ENCODE measurements around the gene OPRD1.

The OPRD1 gene

DNA sequence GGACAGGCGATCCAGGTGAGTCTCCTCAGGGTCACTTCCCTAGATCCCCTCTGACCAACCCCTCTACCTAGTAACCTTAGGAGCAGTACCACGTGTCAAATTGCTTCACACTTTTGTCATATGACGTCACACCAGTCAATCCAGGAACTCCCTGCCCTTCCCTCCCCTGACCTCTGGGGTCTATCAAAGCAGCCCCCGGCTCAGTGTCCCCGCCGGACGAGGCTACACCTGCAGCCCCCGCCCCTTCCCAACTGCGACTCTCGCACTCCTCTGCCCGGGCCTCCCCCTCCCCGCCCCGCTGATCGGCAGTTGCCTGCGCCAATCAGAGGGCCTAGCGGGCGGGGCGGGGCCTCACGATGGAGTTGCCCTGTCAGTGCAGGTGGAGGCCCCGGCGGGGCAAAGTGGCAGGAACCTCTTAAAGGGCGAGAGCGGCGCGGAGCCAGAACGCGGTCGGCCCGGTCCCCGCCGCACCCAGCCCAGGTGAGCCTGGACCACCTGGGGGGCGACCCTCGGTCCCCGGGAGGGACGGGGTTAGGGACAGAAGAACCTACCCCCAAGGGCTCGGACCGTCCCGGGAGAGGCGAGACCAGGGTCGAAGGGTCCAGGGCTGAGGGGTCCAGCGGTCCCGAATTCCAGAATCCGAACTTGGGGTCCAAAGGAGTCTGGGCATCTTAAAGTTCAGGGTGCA lies 74.9 kb downstream of the OPRD1 start:
- ATAC-seq = peak; percentile 71 to 75

DNA sequence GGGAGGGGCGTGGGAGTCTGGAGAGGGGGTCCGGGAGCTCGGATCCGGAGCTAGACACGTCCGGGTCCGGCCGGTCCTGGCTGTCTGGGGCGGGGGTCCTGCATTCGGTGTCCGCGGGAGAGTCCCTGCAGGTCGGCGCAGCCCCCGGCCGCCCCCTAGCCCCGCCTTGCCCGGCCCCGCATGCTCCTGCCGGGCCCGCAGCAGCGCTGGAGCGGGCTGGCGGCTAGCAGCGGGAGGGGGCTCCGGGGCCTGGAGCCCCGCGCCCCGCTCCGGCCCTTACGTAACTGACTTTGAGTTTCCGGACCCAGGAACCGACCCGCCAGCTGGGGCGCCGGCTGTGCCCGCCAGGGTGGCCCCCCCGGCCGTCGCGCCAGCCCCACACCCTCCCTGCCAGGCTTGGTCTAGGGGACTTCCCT lies 75.5 kb downstream of the OPRD1 start:
- ATAC-seq = no peak

DNA sequence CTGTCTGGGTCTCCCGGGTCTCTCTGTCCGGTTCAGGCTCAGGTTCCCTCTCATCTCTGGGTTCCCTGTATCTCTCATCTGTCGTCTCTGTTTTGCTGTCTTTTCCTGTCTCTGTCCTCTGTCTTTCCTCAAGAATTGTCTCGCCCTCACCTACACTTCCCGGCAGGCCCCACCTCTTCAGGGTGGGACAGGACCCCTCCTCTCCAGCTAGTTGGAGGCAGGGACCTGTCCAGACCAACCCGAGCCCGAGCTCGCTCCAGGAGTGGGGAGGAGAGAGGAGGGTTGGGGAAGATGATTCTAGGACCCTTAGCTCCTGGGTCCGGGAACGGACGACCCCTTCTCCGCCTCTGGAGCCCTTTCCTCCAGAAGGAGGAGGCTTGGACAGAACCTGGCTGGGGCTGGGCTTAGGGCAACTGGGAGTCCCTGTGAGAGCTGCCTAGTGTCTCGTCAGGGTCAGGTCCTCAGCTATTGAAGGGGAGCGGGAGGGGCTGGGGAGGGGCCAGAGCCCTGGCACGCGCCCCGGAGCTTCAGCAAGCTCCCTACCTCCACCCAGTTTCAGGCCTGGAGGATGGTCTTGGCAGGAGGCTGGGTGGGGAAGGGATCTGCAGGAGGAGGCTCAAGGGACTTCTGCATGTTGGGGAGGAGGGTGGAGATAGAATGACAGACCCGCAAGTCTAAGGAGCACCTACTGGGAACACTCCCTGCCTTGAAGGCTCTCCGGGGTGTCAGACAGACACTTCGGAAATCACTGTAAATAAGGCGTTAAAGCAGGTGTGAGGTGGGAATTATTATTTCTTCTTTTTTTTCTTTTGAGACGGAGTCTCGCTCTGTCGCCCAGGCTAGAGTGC lies 76.1 kb downstream of the OPRD1 start:
- ATAC-seq = no peak

DNA sequence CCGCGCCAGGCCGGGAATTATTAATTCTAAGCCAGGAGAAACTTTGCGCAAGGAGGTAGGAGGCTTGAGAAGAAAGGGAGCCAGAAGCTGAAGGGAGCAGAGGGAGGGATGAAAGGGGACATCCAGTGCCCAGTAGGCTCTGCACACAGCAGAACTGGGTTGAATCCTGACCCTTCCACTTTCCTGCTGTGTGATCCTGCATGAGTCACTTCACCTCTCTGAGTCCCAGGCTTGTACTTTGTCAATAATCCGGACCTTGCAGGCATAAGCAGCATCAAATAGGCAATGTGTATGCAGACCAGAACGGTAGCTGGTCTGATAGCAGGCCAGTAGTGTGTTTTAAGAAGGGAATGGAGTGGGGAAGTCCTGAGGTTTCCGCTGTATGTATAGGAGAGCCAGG lies 76.9 kb downstream of the OPRD1 start:
- no peak for ATAC-seq

DNA sequence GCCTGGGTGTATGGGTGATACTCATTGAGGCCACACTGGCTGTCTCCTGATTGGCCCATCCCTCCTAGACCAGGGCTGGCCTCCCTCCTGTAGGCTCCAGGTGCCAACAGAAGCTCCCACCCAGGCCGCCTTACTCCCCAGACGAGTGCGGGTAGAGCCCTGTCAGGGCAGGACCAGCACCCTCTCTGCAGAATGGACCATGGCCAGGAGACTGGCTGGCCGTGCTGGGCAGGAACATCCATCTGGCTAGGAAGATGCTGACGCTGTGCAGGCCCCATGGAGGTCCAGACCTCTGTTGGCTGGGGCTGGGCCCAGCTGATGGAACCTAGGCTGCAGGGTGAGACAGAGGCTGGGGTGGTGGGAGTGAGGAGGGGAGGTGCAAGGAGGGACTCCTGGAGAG lies 77.4 kb downstream of the OPRD1 start:
- ATAC-seq = no peak

DNA sequence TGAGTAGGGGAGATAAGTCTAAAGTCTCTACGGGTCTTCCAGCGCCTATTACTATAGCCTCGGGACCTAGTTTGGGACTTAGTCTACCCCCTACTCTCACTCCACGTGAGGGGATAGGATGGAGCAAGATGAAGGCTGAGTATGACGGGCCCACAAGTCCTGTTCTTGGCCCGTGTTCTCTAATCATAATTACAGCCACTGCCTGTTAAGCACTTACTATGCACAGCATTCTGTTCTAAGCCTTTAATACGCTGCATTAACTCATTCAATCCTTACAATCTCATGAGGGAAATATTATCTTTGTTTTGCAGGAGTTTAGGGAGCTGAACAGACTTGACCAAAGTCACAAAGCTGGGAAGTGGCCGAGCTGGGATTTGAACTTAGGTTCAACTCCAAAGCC lies 78.5 kb downstream of the OPRD1 start:
- ATAC-seq = no peak

DNA sequence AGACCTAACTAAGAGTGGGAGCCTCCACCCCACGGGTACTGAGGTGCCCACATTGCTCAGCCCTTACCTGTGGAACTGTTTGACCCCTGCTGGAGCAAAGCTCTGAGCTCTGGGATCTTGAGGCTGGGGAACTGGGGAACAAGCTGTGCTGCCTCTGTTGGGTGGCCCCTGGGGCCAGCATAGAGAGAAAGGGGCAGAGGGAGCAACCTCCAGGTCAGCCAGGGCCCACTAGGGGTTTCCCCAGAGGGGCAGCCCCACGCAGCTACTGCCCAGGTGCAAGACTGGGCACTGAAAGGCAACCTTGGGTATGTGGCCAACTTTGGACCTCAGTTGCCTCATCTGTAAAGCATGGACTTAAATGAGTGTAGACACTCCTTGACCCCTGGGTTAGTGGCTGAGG lies 78.9 kb downstream of the OPRD1 start:
- no peak for ATAC-seq

DNA sequence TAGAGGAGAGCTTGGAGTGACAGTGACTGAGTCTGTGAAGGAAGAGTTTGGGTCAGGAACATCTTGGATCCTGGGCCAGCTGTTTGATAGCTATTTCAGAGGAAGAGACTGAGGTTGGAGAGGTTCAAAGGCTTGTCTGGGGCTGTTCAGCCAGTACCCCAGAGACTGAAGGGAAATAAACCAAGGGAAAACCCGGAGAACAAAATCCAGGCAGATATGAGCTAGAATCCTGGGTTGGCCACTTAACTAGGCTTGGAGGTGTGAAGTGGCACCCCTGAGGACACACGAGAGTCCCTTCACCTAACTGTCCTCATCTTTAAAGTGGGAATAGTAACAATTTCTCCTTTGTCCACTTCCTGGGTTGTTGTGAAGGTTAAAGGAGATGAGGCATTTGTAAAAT lies 79.3 kb downstream of the OPRD1 start:
- no peak for ATAC-seq

DNA sequence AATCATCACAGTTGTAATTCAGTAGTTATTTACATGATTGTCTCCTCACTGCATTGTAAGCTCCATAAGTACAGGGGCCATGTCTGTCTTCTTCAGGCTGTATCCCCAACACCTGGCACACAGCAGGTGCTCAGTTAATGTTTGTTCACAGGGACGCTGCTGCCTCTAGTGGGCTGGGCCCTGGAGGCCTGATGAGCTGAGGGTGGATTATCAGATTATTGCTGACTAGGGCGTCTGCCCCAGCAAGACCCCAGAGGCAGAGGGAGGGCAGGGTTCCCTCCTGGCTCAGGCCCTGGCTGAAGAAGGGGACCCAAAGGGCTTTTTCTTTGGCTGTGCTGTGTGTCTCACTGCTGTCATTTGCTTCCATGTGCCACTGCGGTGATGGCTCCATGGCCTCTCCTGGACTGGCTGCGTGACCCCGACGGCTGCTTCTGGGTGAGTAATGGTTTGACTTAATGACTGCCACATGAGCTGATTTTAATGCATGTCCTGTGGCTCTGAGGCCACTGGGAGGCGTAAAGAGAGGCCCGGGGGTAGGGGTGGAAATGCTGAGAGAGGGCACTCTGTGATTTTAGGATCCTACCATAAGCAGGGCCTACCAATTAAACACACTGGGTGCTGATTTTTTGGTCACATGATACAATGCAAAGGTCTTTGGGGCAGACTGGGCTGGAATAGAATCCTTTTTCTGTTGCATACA lies 81.6 kb downstream of the OPRD1 start:
- ATAC-seq = peak in 1 of 2 donors; percentile 41

DNA sequence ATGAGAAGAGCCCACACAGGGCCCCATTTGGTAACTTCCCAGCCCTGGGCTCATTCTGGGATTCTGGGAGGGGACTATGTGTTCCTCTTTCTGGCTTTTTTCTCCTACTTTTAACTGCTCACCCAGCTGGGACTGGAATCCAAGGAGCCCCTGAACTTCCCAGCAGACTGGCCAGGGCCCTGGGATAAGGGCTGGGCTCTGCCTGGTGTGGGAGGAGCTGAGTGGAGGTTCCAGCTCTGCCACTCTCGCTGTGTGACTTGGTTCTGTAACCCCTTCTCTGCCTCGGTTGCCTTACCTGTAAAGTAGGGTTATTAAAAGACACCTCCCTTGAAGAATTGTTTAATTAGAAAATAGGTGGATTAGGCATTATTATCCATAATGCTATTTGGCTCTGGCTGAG lies 82.8 kb downstream of the OPRD1 start:
- ATAC-seq = no peak

DNA sequence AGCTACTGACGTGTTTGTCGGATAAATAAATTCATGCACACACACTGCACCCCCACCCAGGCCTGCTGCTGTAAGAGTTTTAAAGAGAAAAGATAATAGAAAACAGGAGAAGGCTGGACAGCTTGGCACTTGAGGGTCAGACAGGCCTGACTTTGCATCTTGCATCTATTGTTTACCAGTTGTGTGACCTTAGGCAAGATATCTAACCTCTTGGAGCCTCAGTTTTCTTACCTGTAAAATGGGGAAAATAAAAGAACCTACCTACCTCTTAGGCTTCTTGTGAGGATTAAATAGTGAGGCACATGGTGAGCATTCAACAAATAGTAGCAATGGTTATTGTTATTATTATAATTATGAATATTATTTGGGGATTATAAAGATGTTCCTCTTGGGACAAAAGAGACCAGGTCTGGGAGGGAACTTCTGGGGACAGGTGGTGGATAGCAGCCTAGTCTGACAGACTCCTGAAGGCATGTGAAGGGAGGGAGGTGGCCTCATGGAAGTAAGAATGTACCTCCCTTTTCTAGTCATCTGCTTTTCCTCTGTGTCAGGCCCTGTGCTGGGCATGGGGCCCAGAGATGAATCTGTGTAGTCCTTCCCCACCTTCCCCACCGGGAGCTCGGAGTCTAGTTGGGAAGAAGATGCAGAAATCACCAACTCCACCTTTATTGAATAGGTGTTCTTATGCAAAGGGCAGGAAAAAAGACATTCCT lies 84.1 kb downstream of the OPRD1 start:
- no peak for ATAC-seq

DNA sequence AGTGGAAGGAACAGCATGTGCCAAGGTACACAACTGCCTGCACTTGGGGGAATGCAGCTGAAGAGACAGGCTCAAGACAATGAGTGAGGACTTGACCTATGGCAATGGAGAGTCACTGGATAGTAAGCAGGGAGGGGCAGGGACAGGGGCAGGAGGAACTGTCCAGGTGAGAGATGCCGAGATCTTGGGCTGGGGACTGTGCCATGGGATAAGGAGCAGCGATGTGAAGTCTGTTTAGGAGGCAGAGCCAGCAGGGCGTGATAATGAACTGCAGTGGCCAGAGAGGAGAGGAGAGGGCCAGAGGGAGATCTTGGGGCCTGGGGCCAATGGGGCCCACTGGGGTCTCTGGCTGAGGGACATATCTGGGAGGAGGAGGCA lies 84.6 kb downstream of the OPRD1 start:
- ATAC-seq = no peak

DNA sequence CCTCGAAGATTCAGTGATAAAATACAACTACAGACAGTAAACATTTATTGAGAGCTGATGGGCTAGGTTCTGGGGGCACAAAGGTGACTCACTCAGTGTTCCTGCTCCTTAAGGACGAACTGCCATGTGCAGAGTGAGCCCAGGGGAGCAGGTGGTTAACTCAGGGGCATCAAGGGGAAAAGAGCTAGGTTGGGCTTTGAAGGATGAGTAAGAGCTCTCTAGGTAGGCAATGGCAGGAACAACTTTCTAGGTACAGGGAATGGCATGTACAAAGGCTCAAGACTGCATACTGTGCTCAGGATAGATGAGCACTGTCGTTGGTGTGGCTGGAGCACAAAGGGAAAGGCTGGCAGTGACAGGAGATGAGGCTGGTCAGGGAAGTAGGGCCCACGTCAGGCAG lies 85.8 kb downstream of the OPRD1 start:
- ATAC-seq = no peak

DNA sequence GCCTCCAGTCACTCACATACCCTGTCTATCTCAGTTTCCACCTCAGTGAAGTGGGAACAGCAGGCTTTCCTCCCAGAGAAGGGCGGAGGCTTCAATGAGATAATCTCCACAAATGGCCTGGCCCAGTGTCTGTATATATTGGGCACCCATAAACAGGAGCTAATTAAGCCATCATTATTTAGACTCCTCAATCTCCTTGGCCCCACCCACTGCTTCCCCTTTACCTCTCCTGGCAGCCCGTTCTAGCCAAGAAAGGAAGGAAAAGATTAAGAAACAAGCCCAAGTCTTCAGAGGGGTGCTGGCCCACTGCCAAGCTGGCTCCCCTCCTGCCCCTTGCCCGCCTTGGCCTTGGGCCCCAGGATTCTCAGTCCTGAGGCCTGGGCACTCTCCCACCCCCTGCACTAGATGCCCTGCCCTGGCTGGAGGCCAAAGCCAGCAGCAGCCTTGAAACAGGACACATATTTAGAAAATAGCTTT lies 86.5 kb downstream of the OPRD1 start:
- ATAC-seq = no peak

DNA sequence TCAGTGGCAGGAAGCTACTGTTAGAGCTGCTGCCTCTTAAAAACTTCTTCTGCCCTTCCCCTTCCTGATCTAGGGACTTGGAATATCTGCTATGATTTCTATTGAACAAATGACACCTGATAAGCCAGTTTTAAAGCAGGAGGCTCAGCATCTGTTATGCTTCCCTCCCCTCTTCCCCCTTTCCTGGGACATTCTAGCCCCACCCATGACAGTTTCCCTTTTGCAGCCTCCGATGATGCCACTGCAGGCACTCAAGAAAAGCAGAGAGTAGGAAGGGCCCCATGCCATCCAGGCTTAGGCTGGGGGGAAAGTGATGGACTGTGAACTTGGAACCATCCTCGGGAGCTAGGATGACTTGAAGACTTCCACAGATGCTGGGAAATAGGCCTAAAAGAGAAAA lies 87.3 kb downstream of the OPRD1 start:
- ATAC-seq = no peak

DNA sequence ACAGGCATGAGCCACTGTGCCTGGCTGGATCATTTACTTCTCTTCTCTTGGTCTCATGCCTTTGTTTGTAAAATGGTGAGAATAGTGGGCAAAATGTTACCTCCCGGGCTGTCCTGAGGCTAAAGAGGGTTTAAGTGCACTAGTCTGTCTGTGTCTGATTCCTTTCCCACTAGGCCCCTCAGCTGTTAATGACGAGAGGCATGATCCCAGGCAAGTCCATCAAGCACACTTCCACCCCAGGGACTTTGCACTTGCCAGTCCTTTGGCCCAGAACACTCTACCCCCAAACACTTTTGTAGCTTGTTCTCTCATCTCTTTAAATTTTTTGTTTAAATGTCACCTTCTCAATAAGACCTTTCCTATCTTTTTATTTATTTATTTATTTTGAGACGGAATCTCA lies 88.6 kb downstream of the OPRD1 start:
- ATAC-seq = no peak

DNA sequence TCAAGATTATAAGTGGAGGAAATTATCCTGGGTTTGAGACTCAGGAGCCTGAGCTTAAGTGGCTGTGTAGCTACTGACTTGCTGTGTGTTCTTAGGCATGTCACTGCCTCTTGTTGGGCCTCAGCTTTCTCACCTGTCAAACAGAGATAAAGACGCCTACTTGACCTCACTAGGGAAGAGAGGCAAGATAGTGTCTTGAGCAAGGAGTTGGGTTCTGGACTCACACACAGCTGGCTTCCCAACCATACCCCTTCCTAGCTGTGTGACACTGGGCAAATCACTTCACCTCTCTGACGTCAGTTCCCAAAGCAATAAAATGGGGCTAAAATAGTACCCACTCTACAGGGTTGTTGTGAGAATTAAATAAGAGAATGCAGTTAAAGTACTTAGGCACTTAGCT lies 90.8 kb downstream of the OPRD1 start:
- no peak for ATAC-seq

DNA sequence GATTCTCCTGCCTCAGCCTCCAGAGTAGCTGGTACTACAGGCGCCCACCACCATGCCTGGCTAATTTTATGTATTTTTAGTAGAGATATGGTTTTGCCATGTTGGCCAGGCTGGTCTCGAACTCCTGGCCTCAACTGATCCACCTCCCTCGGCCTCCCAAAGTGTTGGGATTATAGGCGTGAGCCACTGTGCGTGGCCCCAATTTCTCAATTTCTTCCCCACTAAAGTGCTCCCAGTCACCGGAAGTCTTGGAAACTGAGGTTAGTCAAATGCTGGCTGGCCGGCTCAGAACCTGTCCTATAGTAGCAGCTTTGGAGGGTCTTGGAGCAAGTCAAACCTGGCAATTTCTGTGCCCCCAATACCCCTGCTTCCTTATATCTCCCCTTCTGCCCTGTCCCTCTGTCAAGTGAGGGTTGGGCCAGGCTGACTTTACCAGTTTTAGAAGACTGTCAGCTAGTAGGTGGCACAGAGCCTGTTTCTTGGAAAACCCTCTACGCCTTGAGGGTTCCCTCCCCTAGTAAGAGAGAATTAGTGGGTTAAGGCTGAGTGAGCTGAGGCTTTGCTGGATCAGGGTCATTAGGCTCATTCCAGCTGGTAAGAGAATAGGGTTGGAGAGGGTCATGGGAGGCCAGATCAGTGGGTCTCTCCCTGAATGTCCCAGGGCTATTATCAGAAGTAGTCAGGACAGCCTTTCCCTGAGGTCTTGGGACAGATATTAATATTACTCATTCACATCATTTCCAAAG lies 94.1 kb downstream of the OPRD1 start:
- no peak for ATAC-seq

DNA sequence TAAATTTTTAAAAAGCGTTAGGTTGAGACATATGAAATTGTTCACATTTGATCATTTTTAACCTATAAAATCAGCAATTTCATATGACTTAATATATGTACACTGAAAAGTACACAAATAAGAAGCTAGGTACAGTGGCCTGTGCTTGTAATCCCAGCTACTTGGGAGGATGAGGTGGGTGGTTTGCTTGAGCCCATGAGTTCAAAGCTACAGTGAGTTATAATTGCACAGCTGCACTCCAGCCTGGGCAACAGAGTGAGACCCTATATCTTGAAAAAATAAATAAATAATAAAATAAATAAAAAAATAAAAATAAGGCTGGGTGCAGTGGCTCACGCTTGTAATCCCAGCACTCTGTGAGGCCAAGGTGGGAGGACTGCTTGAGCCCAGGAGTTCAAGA lies 97.2 kb downstream of the OPRD1 start:
- no peak for ATAC-seq

DNA sequence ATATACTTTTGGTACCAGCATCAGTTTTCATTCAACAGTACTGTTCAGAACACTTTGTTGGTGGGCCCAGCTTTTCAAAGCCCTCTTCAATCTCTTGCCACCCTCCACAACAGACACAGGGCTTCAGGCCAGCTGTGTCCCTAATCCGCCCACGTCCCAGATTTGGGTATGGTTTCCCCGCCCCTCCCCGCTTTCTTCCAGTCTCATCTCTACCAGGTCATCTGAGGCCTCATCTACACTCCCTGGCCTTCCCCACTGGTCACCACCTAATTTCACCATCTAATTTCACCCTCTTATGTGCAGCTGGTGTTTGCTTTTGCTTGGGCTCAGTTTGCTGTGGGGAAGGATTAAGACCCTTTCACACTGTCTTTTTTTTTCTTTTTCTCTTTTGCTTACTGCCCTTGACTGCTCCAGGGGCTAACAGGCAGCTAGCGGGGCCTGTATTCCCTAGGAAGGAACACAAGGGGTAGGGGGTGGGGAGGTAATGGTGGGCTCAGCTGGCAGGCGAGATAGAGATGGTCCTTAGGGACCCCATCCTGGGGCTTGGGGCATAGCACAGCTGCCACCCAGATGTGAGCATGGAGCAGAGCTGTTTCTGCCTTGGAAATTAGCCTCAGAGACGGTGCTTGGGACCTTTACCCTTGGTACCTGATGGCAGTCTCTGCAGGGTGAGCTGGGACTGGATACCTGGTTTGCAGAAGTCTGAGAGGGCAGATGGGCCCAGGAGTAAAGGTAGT lies 98.6 kb downstream of the OPRD1 start:
- no peak for ATAC-seq

DNA sequence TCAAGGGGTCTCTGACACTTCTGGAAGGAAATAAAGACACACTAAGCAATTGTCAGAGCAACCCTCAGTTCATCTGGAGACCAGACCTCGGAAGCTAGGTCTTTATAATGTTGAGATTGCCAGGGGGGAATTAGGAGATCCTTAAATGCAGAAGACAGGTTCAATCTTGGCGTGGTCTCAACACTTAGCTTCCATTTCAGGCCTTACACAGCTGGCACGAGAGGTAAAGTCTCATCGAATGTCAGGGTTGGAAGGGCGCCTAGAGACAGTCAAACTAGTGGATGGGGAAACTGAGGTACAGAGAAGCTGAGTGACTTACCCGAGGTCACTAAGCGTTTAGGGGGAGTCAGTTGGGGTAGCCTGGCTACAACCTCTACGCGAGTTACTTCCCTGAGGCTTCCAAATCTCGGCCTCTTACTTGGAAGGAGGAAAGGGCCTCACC lies 101.8 kb downstream of the OPRD1 start:
- ATAC-seq = no peak
